H1 (cell line): ENCODE measurements around the gene CNGB1. TPM values are rescaled to one million over a fixed set of nuclear protein-coding genes. Genes with fewer than 3 reads are reported as not detected.

Source experiments
- CHD1 ChIP-seq: IDR thresholded peaks from 2 replicates; pipeline ENCODE4 v1.6.1; 2012; ENCODE audit warnings: low read depth, low read length, improper control_type of control experiment
- CHD7 ChIP-seq: fragments of 300-600 bp; sonication (generic); IDR thresholded peaks from 2 replicates; pipeline ENCODE4 v1.7.1; 2012; ENCODE audit warnings: low read length, moderate library complexity, mild to moderate bottlenecking, inconsistent platforms; ENCODE audit not compliant: insufficient replicate concordance
- E2F6 ChIP-seq: IDR thresholded peaks from 2 replicates; pipeline ENCODE4 v1.6.1; 2012; ENCODE audit warnings: inconsistent platforms
- GABPA ChIP-seq: IDR thresholded peaks from 2 replicates; pipeline ENCODE4 v1.6.1; 2011; ENCODE audit warnings: mild to moderate bottlenecking, low read length, moderate library complexity, borderline replicate concordance; ENCODE audit not compliant: insufficient read depth
- KDM4A ChIP-seq: IDR thresholded peaks from one replicate; pipeline ENCODE4 v1.7.1; 2012; ENCODE audit warnings: low read depth, mild to moderate bottlenecking, moderate library complexity, low read length, inconsistent platforms; ENCODE audit not compliant: severe bottlenecking
- NRF1 ChIP-seq: IDR thresholded peaks from 2 replicates; pipeline ENCODE4 v1.6.1; 2011; ENCODE audit warnings: mild to moderate bottlenecking, low read depth, low read length, improper control_type of control experiment
- POU5F1 ChIP-seq: IDR thresholded peaks from 2 replicates; pipeline ENCODE4 v1.6.1; 2011; ENCODE audit warnings: low read depth, mild to moderate bottlenecking, low read length, moderate library complexity
- RAD21 ChIP-seq, 2 experiments: IDR thresholded peaks in 1 of 2; conservative IDR thresholded peaks in 1 of 2; 2 replicates each; pipeline ENCODE4 v1.6.1; 2011; ENCODE audit warnings: low read depth in 2 of 2, low read length in 2 of 2, improper control_type of control experiment in 1 of 2, inconsistent platforms in 1 of 2, mild to moderate bottlenecking in 1 of 2, moderate library complexity in 1 of 2
- SRF ChIP-seq: IDR thresholded peaks from 2 replicates; pipeline ENCODE4 v1.6.1; 2011; ENCODE audit warnings: mild to moderate bottlenecking, low read depth, low read length, moderate library complexity
- polyA plus RNA-seq, 7 experiments: library from polyadenylated mRNA; depleted of rRNA in 3 of 7; stranded (reverse) in 5 of 7; unstranded in 2 of 7; fragments of >200 nt in 5 of 7; fragments of 200-250 nt in 2 of 7; gene quantifications; 1 replicate in 5 of 7; 2 replicates in 1 of 7; 4 replicates in 1 of 7; pipeline versions ENCODE4 v1.2.1 to v1.2.3, GENCODE V29; 2011 to 2013; ENCODE audit warnings: missing spikeins in 2 of 7, mixed read lengths in 2 of 7
- total RNA-seq: library from RNA; stranded (reverse); fragmentation: NEBNext Ultra II Directional; extraction: Animal tissue kit (Norgen Biotek cat#: 25700); gene quantifications from 2 replicates; pipeline ENCODE4 v1.2.1, GENCODE V29; 2021

Gene CNGB1
- total and polyA plus RNA-seq, 2 of the 8 experiments (the other 6 are each of a cell fraction or from before 2014, with no cell fraction given) = not detected

DNA sequence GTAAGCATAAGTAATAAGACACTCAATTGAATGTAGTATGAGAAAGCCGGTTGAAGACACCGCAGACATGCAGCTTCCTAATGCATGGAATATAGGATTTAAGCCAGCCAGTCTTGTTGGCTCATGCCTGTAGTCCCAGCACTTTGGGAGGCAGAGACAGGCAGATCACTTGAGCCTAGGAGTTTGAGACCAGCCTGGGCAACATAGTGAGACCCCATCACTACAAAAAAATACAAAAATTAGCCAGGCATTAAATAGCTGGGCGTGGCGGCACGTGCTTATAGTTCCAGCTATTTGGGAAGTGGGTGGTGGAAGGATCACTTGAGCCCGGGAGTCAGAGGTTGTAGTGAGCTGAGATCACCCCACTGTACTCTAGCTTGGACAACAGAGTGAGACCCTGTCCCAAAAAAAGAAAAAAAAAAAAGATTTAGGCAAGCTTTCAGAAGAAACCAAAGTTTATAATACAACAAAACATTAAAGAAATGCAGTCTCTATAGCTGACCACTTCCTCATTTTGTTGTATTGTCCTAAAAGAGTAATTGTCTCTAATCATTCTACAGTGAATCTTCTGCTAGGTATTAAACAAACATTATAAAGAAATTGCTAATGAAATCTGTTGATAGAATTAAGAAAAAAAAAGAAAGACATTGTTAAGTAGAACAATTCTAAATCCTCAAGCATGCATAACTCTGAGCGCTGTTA is 100.0 kb downstream of the CNGB1 start (continued):
- TF ChIP-seq CHD7 (no peak), E2F6 (no peak), KDM4A (no peak), POU5F1 (no peak), SRF (no peak), RAD21 (IDR thresholded peaks at IDR 0.05 in 1 of 2, conservative IDR thresholded peaks at IDR 0.05 in 1 of 2; ENCODE audit: low read depth in 2 of 2, low read length in 2 of 2) (no peak), GABPA (no peak), CHD1 (no peak), NRF1 (no peak)
